Measurements from ENCODE around the gene S100A13. TPM values are rescaled to one million over a fixed set of nuclear protein-coding genes. Genes with fewer than 3 reads are reported as not detected.

The S100A13 gene
- total RNA-seq, 2 experiments from 2014 or later: 5.1 to 6.9 TPM

DNA sequence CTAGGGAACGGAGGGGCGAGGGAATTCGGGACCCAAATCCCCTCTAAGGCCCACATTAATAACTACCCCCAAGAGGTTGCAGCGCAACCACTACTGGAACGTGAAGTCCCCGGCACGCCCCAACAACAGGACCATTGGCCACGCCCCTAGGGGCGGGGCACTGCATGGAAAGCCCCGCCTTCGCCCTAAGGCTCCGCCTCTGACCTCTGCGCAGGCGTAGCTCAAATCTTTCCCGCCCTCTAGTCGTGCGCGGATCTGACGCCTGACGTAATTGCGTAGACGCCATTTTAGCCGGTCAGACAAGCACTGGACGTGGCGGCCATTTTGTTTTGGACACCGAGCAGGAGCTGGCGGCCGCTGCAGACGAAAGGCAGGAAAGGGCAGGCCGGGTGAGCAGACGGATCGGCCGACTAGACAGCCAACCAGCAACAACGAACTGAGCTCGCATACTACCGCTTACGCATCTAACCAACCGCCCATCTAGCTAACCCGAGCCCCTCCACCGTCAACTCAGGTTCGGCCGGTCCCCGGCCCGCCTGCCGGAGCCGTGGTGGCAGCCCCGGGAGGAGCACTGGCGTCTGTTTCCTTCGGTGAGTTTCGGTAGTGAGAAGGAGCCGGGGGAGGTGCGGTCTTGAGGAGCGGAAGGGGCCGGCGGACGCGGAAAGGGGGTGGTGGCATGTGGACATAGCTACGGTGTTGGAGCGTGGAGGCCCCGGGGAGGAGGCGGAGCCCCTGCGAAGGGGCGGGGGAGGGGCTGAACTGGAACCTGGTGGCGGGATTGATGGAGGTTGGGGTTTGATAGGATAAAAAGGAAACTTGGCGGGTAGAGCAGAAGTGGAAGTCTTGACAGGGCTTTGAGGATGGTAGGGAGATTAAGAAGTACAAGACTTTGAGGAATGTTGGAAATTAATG lies 6.7 kb upstream of the S100A13 start, which contains the start of gene CHTOP:
TSS of gene CHTOP (plus strand) at position 313 of the 912 bp plus-strand sequence. CDS start 2,523 bp downstream, outside the sequence.
- ChIA-PET POLR2A (interaction anchor here (0.5 to 2.7 kb wide), 23 partner anchors 13 to 356 kb away, joined by 3 to 20 read pairs (median 5); partner anchors contain the start of genes ILF2, RPS27, S100A14 and S100A2), CTCF (interaction anchor here (1.0 to 2.7 kb wide), 11 partner anchors 8 to 123 kb away, joined by 3 to 15 read pairs (median 7); partner anchors contain the start of genes ILF2 and S100A6)

DNA sequence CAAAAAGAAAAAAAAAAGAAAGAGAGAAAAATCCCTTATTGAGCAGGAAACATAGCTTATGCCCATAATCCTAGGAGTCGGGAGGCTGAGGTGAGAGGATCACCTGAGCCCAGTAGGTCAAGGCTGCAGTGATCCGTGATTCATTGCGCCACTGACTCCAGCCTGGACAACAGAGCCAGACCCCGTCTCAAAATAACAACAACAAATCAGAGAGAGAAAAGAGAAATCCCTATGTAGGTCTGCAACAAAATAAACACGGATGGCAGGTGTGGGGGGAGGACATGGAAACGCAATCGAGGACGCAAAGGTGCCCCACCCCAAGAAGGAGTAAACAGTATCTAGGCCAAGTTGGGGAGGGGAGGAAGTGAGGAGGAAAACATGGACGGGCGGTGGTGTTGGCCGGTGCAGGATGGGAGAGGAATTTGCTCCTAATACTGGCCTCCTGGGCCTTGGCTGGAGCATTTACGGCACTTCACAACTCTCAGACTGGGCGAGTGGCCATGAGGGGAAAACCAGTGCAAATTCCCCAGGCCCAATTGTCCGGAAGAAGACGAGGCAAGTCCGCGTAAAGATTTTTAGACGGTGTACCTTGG lies 6.0 kb upstream of the S100A13 start:
- CTCF ChIA-PET: interaction anchor here (1.0 to 2.5 kb wide), 7 partner anchors 10 to 122 kb away, joined by 4 to 15 read pairs (median 8); partner anchors contain the start of gene S100A6
- POLR2A ChIA-PET: interaction anchor here (0.5 to 2.7 kb wide), 17 partner anchors 13 to 357 kb away, joined by 3 to 20 read pairs (median 6); partner anchors contain the start of genes ILF2, RPS27, S100A14 and S100A2

DNA sequence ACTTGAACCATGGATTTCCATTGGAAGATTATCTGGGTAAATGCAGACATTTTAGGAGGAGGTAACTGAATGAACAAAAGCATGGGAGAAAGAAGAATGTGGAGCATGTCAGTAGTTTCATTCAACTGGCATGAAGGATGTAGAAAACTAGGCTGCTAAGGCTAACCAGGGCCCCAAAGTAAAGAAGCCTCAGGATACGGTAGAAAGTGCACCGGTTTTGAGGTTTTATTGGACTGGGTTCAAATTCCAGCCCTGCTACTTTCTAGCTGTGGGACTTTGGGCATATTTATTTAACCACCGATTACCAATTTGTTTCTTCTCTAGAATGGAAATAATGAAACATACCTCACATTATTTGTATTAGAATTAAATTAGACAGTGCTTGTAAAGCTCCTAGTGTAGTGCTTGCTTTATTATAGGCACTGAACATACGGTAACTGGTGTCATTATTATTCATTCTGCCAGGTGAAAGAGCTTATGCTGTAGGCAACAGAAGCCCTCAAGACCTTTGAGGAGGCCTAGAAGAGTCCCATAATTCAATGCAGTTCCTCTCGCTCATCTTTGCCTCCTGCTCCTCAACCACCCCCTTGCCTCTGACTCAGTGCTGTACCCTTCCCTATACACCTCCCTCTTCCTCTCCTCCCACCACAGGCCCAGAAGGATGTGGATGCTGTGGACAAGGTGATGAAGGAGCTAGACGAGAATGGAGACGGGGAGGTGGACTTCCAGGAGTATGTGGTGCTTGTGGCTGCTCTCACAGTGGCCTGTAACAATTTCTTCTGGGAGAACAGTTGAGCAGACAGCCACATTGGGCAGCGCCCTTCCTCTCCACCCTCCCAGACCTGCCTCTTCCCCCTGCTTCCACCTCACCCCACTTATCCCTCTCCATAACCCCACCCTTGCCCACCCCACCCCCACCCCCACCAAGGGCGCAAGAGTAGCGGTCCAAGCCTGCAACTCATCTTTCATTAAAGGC lies 4.0 kb upstream of the S100A13 start:
- CTCF ChIA-PET: interaction anchor here (0.6 kb wide), 1 partner anchor 1786 kb away, joined by 3 read pairs; no protein-coding TSS in a partner anchor
- POLR2A ChIA-PET: no interaction called here

DNA sequence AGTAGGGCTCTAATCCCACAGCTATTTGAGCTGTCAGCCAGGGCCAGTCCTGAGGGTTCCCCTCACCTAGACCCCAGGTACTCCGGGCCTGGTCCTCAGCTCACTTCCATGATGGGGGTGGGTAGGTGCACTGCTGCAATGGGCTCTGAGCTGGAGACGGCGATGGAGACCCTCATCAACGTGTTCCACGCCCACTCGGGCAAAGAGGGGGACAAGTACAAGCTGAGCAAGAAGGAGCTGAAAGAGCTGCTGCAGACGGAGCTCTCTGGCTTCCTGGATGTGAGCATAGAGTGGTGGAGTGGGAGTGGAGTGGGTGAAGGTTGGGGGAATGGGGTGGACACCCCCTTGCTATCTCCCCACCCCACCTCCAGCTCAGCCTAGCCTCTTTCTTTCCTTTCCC lies 3.1 kb upstream of the S100A13 start:
- CTCF ChIA-PET: interaction anchor here (0.6 to 1.4 kb wide), 2 partner anchors 120 to 133 kb away, joined by 3 to 4 read pairs; no protein-coding TSS in a partner anchor

DNA sequence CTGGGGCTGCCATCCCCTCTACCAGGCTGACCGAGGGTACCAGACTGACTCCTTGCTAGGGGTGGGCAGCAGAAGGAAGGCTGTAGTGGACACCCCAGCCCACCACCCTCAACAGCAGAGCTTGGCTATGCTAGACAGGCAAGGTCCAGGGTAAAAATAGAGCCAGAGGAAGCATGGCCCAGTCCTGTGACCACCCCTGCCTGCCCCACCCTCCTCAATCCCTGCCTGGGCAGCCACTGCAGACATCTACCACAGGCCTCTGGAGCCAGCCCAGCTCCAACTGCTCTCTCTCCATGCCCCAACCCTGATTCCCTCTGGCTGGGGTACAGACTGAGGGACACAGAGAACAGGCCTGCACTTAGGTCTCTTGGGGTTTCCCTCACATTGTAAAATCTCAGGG lies 2.7 kb upstream of the S100A13 start:
- ChIA-PET CTCF (interaction anchor here (0.6 to 1.4 kb wide), 2 partner anchors 119 to 134 kb away, joined by 3 to 4 read pairs; no protein-coding TSS in a partner anchor), POLR2A (no interaction called here)

More for the DNA sequence above, 3.1 kb upstream of the S100A13 start:
- POLR2A ChIA-PET: no interaction called here

DNA sequence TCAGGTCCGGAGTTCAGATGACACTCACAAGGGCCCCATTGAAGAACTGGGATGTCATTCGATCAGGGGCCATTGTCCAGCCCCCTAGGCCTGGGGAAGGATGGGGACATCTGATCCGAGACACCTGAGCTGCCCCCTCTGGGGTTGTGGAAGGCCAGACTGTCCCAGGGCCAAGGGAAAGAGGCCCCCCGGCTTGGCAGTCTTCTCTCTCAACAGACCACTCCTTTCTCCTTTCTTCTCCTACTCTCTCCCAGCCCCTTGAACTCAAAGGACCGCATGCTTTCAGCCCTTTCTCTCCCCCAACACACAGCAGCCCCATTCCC lies 2.0 kb upstream of the S100A13 start:
- ChIA-PET POLR2A (interaction anchor here (0.6 kb wide), 1 partner anchor 106 kb away, joined by 3 read pairs; no protein-coding TSS in a partner anchor), CTCF (interaction anchor here (1.4 kb wide), 1 partner anchor 118 kb away, joined by 4 read pairs; no protein-coding TSS in a partner anchor)

DNA sequence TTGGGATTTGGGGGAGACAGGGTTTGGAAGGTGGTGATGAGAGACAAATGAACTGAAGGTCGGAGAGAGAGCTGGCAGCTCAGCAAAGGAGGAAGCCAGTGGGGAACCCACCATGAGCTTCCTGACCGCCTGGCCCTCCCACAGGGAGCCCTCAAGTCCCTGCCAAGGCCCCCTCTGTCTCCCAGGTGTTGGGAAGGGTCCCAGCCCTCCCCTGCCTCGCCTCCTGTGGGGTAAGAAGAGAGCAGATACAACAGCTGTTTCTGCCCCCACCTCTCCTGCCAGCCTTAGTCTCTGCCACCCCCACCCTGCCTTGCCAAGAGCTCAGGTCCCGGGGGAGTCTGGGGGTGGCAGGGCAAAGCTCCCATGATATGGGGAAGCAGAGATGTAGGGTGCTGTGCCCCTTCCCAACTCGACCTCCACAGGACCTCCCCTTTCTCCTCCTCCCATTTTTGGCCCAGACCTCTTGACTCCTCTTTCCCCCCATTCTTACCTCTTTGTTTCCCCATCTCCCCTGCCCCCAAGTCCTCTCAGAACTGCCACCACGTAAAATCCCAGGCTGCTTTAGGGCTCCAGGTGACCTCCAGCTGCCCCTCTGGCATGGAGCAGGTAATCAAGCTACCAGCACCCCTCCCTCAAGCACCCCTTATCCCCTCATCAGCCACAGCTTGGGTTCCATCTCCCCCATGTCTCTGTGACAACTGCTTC lies 1.5 kb upstream of the S100A13 start:
- CTCF ChIA-PET: no interaction called here
- POLR2A ChIA-PET: interaction anchor here (0.6 kb wide), 1 partner anchor 107 kb away, joined by 3 read pairs; no protein-coding TSS in a partner anchor

DNA sequence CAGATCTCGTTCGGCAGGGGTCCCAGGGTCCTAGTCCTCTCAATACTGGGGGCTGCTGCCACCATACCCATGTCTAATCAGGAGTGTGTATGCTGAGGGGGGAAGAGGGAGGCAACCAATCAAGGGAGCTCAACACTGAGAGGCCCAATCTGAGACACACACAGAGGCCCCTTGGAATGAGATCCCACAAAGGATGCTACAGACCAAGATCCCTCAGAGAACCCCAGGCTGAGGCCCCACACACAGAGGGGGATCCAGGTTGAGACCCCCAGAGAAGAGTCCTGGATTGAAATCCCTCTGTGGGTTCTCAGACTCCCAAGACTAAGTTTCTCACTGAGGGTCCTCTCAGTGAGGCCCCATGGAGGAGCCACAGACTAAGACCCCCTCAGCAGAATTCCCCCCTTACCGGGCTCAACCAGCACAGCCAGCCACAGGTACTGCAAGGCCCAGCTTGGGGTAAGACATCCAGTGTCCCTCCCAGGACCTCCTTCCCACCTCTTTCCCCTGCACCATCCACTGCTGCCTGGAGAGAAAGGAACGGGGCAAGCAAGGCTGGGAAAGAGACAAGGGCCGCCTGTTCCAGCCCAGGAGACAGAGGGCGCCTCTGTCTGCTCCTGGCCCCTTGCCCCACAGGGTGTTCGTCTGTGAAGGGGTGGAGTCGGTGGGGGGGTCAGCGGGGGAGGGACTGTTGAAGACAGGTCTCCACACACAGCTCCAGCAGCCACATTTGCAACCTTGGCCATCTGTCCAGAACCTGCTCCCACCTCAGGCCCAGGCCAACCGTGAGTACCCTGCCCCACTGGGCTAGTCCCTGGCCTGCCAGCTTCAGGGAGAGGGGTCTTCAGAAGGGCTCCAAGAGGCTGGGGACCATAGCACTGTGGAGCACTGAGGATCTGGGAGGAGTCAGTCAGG lies 666 bp upstream of the S100A13 start, which contains the start of gene S100A1:
TSS of gene S100A1 (plus strand) at position 720 of the 912 bp plus-strand sequence. CDS start 2,088 bp downstream, outside the sequence.
- ChIA-PET CTCF (interaction anchor here (1.2 to 1.3 kb wide), 2 partner anchors 10 to 118 kb away, joined by 3 to 4 read pairs; no protein-coding TSS in a partner anchor), POLR2A (no interaction called here)

DNA sequence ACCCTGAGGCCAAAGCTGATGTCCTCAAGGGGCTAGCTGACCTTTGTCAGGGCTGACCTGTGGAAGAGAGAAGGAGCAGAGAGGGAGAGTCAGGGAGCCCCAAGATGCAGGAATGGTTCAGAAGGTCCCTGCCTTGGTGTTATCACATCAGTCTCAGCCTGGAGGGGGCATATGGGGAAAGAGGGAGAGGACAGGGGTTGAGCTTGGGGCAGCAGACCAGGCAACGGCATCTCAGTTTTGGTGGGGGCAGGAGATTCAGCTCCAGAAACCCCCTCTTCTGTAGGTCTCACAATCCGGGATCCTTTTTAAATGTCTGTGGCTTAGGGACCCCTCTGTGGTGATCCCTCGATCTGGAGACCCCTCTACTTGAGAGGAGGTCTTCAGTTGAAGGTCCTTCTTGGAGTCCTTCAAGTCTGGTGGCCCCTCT lies 815 bp downstream of the S100A13 start:
- CTCF ChIA-PET: interaction anchor here (0.9 to 1.3 kb wide), 2 partner anchors 8 to 9 kb away, joined by 3 to 4 read pairs; no protein-coding TSS in a partner anchor
- POLR2A ChIA-PET: no interaction called here

DNA sequence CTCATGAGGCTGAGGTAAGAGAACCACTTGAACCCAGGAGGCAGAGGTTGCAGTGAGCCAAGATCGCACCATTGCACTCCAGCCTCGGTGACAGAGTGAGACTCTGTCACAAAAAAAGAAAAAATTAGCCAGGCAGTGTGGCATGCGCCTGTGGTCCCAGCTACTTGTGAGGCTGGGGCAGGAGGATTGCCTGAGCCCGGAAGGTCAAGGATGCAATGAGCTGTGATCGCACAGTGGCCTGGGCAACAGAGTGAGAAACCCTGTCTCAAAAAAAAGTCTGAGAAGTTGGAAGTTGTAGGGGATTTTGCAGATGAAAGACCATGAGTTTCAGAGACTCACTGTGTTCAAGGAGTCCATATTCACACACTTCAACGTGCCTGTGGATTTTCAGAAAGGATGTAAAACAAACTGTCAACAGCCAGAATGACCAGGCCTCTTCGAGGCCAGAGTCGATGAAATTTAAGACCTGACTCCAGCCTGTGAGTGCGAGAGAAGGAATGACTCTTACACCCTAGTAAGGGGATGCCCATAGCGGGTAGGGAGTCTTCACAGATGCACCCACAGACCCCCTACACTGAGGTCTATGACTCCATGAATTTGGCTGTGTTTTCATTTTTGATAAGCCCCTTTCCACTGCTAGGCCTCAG lies 2.2 kb downstream of the S100A13 start:
- POLR2A ChIA-PET: no interaction called here
- CTCF ChIA-PET: no interaction called here

DNA sequence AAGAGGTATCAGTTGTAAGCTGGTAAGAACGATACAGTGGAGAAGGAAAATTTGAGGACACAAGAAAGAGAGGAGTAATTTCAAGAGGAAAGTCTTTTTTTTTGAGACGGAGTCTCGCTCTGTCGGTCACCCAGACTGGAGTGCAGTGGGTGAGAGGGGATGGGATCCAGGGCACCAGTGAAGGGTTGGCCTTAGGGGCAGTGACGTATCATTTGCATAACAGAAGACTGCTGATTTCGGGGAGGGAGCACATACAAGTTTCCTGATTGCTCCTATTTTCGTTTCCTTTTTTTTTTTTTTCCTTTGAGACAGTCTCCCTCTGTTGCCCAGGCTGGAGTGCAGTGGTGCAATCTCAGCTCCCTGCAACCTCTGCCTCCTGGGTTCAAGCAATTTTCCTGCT lies 4.2 kb downstream of the S100A13 start:
- POLR2A ChIA-PET: no interaction called here

DNA sequence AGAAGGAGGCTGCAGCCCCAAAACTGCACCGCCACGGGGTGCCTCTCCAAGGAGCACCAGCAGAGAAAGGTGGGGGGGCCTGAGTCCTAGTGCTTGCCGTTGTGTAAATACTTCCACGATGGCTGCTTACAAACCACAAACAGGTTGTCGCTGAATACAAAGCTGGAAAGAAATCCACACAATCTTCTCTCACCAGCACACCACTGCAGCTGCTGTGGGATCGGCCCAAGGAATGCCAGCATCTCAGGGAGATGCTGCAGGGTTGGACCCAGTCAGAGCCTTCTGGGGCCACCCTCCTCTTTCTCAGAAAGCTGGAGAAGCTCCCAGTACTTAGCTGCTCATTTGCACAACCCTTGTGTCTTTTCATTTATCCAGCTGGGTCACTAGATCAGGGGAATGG lies 8.1 kb downstream of the S100A13 start:
- ChIA-PET CTCF (interaction anchor here (1.1 to 1.8 kb wide), 2 partner anchors 8 to 47 kb away, joined by 3 to 4 read pairs; partner anchors contain the start of gene S100A13), POLR2A (no interaction called here)

More for the DNA sequence above, 4.2 kb downstream of the S100A13 start:
- CTCF ChIA-PET: interaction anchor here (1.0 to 1.6 kb wide), 2 partner anchors 11 to 112 kb away, joined by 4 read pairs; partner anchors contain the start of gene CHTOP

DNA sequence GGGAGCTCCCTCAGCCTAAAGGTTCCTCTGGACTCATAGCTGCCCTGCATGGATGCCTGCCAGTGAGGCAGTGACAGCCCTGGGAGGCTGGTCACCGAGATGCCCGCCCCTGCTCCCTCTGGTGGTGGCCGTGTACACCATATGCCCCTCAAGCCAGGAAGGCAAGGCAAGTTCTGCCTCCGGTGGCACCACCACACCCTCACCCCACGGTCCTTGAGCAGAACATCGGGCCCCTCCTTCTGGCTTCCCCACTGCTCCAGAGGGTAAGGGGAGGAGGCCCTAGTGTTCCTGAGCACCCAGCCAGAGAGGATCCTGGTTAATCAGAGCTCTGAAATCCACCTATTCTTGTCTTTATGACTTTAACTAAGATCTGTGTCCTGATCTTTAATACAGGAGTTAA lies 9.6 kb downstream of the S100A13 start:
- CTCF ChIA-PET: interaction anchor here (1.8 kb wide), 1 partner anchor 10 kb away, joined by 4 read pairs; the partner anchor contains the start of gene S100A13
- POLR2A ChIA-PET: no interaction called here

DNA sequence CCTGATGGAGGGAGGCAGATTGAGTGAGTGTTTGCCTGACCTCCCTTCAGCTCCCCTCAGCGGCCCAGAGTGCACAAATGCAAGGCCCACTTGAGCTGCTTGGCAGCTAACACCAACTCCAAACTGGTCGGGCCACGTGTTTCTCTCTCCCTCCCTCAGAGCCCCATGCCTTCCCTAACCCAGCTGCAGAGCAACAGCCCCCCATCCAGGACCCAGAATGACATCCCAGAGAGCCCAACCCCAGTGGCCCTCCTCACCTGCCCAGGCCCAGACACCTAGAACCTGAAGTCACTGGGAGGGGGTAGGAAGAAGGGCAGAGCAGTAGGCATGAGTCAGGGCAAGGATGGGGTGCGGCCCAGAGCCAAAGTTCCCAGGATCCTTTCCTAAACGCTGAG lies 10.4 kb downstream of the S100A13 start:
- POLR2A ChIA-PET: no interaction called here
- CTCF ChIA-PET: no interaction called here

DNA sequence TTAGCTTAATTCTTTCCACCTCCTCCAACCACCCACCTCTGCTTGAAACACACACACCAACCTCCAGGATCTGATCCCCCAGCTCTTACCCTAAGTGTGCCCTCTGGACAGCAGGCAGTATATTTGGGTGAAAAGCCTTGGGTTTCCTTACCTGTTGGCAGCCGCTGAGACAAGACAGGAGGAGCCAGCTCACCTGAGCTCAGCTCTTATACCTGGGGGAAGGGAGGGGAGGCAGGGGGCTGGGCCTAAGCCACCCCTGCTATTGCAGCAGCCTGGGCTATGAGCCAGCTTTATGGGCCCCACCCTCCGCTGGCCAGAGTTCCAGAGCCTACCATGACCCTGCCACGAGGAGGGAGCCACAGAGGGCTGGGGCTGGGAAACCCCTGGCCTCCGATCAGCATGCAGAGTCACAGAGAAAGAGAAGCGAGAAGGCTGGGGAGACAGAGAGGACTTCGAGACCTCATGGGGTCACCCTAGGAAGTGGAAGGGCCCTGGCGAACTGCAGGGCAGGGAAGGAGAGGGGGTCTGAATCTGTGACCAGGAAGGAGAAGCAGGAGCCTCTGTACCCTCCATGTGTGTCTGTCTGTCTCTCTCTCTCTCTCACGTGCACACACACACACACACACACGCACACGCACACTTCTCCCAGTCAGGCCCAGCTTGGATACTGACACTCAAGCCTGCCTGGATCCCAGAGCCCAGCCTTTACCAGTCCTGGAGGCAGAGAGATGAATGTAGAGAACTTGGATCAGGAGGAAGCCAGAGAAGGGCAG lies 11.0 kb downstream of the S100A13 start, which contains the start of gene S100A14:
TSS of gene S100A14 (minus strand) at position 182 of the 773 bp plus-strand sequence. CDS start 467 bp downstream, outside the sequence.
- POLR2A ChIA-PET: interaction anchor here (1.2 kb wide), 1 partner anchor 17 kb away, joined by 3 read pairs; the partner anchor contains the start of gene CHTOP
- CTCF ChIA-PET: no interaction called here

Measured in activated CD8-positive, alpha-beta memory T cell treated with anti-CD3 and anti-CD28 coated beads for 36 hours (primary cell).